ENCODE measurements around the gene EEF1A2. TPM values are rescaled to one million over a fixed set of nuclear protein-coding genes. Genes with fewer than 3 reads are reported as not detected.

EEF1A2 gene
- total and polyA plus RNA-seq, 2 of the 4 experiments (the other 2 are of a cell fraction), result 1.3 to 4.6 TPM

- TF ChIP-seq MAZ (IDR thresholded peaks at IDR 0.05; ENCODE audit: borderline replicate concordance, low read depth, low read length) (no peak), POLR2A (IDR thresholded peaks at IDR 0.05; ENCODE audit: low read depth, low read length) (no peak)
- TF ChIP-seq, protein P1, sequence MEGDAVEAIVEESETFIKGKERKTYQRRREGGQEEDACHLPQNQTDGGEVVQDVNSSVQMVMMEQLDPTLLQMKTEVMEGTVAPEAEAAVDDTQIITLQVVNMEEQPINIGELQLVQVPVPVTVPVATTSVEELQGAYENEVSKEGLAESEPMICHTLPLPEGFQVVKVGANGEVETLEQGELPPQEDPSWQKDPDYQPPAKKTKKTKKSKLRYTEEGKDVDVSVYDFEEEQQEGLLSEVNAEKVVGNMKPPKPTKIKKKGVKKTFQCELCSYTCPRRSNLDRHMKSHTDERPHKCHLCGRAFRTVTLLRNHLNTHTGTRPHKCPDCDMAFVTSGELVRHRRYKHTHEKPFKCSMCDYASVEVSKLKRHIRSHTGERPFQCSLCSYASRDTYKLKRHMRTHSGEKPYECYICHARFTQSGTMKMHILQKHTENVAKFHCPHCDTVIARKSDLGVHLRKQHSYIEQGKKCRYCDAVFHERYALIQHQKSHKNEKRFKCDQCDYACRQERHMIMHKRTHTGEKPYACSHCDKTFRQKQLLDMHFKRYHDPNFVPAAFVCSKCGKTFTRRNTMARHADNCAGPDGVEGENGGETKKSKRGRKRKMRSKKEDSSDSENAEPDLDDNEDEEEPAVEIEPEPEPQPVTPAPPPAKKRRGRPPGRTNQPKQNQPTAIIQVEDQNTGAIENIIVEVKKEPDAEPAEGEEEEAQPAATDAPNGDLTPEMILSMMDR (conservative IDR thresholded peaks at IDR 0.05; ENCODE audit: low read depth, low read length), result no peak
Measured at GRCh38 chr20:63454731-63455567, 43.9 kb downstream of the EEF1A2 start (continued).

Measured in IMR-90 (cell line).